ENCODE data around the gene TFDP2. TPM values are rescaled to one million over a fixed set of nuclear protein-coding genes. Genes with fewer than 3 reads are reported as not detected.

Gene TFDP2
- total RNA-seq, 6 donors from 2014 or later = 25.1 to 48.5 (median 30.8) TPM

DNA sequence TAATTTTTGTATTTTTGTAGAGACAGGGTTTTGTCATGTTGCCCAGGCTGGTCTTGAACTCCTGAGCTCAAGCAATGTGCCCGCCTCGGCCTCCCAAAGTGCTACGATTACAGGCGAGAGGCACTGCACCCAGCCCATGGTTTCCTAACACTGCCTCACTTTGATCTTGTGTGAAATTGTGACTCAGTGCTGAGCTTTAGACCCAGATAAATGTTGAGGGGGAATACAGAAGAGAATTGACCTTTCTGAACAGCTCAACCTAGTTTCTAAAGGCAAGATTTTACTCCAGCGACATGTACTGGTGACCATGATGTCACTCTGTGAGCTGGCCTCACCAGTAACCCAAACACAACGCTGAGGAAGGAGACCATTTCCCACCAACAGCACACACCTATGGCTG is 199.4 kb downstream of the TFDP2 start:
- no peaks in the 10 kb centered on the region for H3K4me1 ChIP-seq
- ATAC-seq (ENCODE audit: low FRiP score in 2 of 2) = no peak
- no peaks in the 10 kb centered on the region for H3K27me3 ChIP-seq
- 92 to 94% methylated on average over 6 of the region's 6 CpGs for WGBS, 2 donors
- no peak overlapping the region for H3K27ac ChIP-seq
- H3K4me3 ChIP-seq = no peak overlapping the region
- TF ChIP-seq POLR2AphosphoS5 (IDR thresholded peaks at IDR 0.05) = no peak
- TF ChIP-seq CTCF (IDR thresholded peaks at IDR 0.05) = no peak
- no peak for TF ChIP-seq POLR2A (IDR thresholded peaks at IDR 0.05)
- no peak for TF ChIP-seq EP300 (IDR thresholded peaks at IDR 0.05)
- DNase-seq = no peak
- peaks cover 0 to 11% (median 0%) of the 10 kb centered on the region in 4 donors for H3K36me3 ChIP-seq
- H3K9me3 ChIP-seq = no peaks in the 10 kb centered on the region

GRCh38 chr3:141949399-141949798 is 199.9 kb downstream of the TFDP2 start:
- no peak overlapping the region for H3K27ac ChIP-seq
- TF ChIP-seq POLR2AphosphoS5 (IDR thresholded peaks at IDR 0.05) = no peak
- TF ChIP-seq CTCF (IDR thresholded peaks at IDR 0.05) = no peak
- TF ChIP-seq POLR2A (IDR thresholded peaks at IDR 0.05) = no peak
- TF ChIP-seq EP300 (IDR thresholded peaks at IDR 0.05) = no peak
- no peak for DNase-seq
- 79 to 88% methylated on average over 4 to 10 of the region's 10 CpGs for WGBS, 2 donors
- H3K4me1 ChIP-seq = no peaks in the 10 kb centered on the region
- ATAC-seq (ENCODE audit: low FRiP score in 2 of 2) = no peak
- peaks cover 0 to 11% (median 0%) of the 10 kb centered on the region in 4 donors for H3K36me3 ChIP-seq
- no peaks in the 10 kb centered on the region for H3K27me3 ChIP-seq
- H3K4me3 ChIP-seq = no peak overlapping the region
- no peaks in the 10 kb centered on the region for H3K9me3 ChIP-seq

DNA sequence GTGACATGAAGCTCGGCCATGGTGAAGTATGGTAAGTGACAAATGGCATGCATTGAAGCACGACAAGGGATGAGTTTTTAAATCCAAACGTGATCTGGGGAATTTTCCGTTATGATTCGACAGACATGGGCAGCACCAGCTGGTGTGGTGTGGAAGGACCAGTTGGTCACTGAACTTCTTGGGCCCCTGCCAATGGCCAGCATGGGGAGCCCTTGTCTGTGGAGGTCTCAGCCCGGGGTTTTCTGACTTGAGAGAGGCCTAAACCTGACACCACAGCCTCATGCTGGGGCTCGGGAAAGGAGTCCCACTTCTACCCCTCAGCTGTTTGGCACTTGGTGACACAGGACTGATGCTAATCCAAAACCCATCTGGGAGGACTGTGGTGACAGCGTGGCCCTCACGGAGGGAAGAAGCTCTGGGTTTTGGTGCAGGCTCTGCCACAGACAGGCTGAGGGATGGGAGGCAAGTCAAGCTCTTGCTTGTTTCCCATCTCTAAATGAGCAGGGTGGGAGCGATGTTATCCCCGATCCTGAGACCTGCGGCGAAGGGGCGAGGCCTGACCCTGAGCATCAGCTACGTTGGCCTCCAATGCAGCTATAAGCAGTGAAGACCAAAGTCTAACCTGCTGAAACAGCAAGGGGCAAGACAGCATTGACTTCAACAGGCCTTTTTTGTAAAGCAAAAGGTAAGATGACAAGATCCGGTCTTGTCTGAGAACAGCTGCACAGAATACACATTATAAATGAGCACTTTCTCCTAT is 203.4 kb downstream of the TFDP2 start:
- Histone ChIP-seq H3K9me3 (no peaks in the 10 kb centered on the region), H3K36me3 (peaks cover 0 to 4% (median 0%) of the 10 kb centered on the region in 4 donors), H3K27ac (no peak overlapping the region), H3K4me1 (peaks cover 3 to 7% (median 5%) of the 10 kb centered on the region in 4 donors), H3K27me3 (no peaks in the 10 kb centered on the region), H3K4me3 (no peak overlapping the region)
- DNase-seq (no peak), ATAC-seq (ENCODE audit: low FRiP score in 2 of 2) (no peak)
- no peak for TF ChIP-seq POLR2A (IDR thresholded peaks at IDR 0.05)
- no peak for TF ChIP-seq POLR2AphosphoS5 (IDR thresholded peaks at IDR 0.05)
- no peak for TF ChIP-seq EP300 (IDR thresholded peaks at IDR 0.05)
- TF ChIP-seq CTCF (IDR thresholded peaks at IDR 0.05) = no peak
- WGBS, 2 donors = 92 to 96% methylated on average over 14 to 16 of the region's 16 CpGs

DNA sequence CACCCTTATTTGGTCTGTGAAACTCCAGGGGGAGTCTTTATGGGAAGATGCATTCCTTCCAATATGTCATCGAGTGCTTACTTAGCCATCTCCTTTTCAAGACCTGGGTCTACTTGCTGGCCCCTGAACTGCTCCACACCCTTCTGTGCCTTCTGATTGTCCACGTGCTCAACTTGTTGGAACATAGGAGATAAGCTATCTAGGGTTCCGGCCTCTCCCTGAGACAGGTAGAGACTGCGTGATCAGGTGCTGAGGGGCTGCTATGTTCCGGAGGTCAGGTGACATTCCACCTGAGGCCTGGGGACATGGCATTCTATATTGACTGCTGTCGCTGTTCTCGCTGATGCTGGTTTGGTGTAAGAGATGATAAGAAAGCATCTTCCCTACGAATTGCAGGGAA is 207.3 kb downstream of the TFDP2 start:
- Histone ChIP-seq H3K27ac (no peak overlapping the region), H3K27me3 (no peaks in the 10 kb centered on the region), H3K4me3 (no peak overlapping the region), H3K4me1 (peaks cover 5 to 12% (median 9%) of the 10 kb centered on the region in 4 donors), H3K36me3 (no peaks in the 10 kb centered on the region), H3K9me3 (no peaks in the 10 kb centered on the region)
- ATAC-seq (ENCODE audit: low FRiP score in 2 of 2) (no peak), DNase-seq (no peak)
- TF ChIP-seq POLR2A (IDR thresholded peaks at IDR 0.05) (no peak), POLR2AphosphoS5 (IDR thresholded peaks at IDR 0.05) (no peak), EP300 (IDR thresholded peaks at IDR 0.05) (no peak), CTCF (IDR thresholded peaks at IDR 0.05) (no peak)
- 92 to 95% methylated on average over 5 to 8 of the region's 8 CpGs for WGBS, 2 donors

DNA sequence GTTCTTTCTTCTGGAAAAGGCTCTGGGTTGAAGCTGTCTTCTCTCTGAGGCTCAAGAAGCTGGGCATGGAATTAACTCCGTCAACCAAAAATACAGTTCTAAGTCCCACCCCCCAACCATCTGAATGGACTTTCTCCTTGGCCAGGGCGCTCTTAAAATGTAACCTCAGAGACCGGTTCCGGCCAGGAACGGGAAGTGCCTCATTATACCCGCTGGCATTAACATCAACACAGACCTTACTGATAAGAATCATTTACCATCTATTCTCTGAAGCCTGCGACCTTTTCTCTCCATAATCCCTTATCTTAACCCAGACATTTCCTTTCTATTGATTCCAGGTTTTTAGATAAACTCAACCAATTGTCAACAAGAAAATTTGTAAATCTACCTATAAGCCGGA is 208.3 kb downstream of the TFDP2 start:
- TF ChIP-seq POLR2A (IDR thresholded peaks at IDR 0.05) (no peak), EP300 (IDR thresholded peaks at IDR 0.05) (no peak), CTCF (IDR thresholded peaks at IDR 0.05) (no peak), POLR2AphosphoS5 (IDR thresholded peaks at IDR 0.05) (no peak)
- H3K9me3 ChIP-seq = no peaks in the 10 kb centered on the region
- H3K27me3 ChIP-seq = no peaks in the 10 kb centered on the region
- H3K27ac ChIP-seq = no peak overlapping the region
- peaks cover 5 to 12% (median 9%) of the 10 kb centered on the region in 4 donors for H3K4me1 ChIP-seq
- no peak overlapping the region for H3K4me3 ChIP-seq
- WGBS, 2 donors = 26 to 50% methylated on average over 8 of the region's 8 CpGs
- peak in 1 of 2 donors; percentile 29 for ATAC-seq (ENCODE audit: low FRiP score in 2 of 2)
- DNase-seq = no peak
- no peaks in the 10 kb centered on the region for H3K36me3 ChIP-seq
